Pancreas (tissue), 10 donors: Measurements from ENCODE around the gene RARB. TPM values are rescaled to one million over a fixed set of nuclear protein-coding genes. Genes with fewer than 3 reads are reported as not detected.

Source experiments
- ATAC-seq, 4 donors: fragments of 200-7000 bp; cut with Tn5 transposase; one replicate each; pipeline versions ENCODE4 v1.8.0 to v1.9.1; 2020; ENCODE audit warnings: mild to moderate bottlenecking in 4 of 4, moderate library complexity in 4 of 4
- DNase-seq, 6 donors: peaks; one replicate each; pipeline ENCODE4 v3.0.0-alpha.2; 2020
- FAIRE-seq: peaks from 2 replicates; lab custom pipeline; 2012; peaks lifted over from hg19 to GRCh38; lab: Jason Lieb, UNC
- H3K27ac ChIP-seq, 4 donors: fragments of 200-600 bp; sonication (generic); 1 replicate in 3 of 4; 2 replicates in 1 of 4; pipeline versions ENCODE4 v1.5.0 to v1.8.0; 2020
- H3K27me3 ChIP-seq, 4 donors: fragments of 200-600 bp; one replicate each; pipeline ENCODE4 v1.8.0; 2021
- H3K36me3 ChIP-seq, 3 donors: fragments of 200-600 bp; sonication (generic) in 1 of 3; one replicate each; pipeline versions ENCODE4 v1.5.0 to v1.8.0; 2020 to 2021
- H3K4me1 ChIP-seq, 3 donors: fragments of 200-600 bp; one replicate each; pipeline ENCODE4 v1.8.0; 2021
- H3K4me3 ChIP-seq, 4 donors: fragments of 200-600 bp; sonication (generic) in 2 of 4; one replicate each; pipeline versions ENCODE4 v1.5.0 to v1.8.0; 2020 to 2021
- H3K9me3 ChIP-seq, 4 donors: fragments of 200-600 bp; one replicate each; pipeline ENCODE4 v1.8.0; 2021
- WGBS, 2 donors: extraction: QIAGEN DNeasy Blood & Tissue Kit; methylation state at CpG; one replicate each; pipeline ENCODE4 v1.1.7; 2013; 5-methylcytosine and 5-hydroxymethylcytosine counted together
- intact Hi-C, 3 donors: fragments of 100-400 bp; cut with DNase I; formaldehyde crosslinking; loops; one replicate each; pipeline versions ENCODE4 v1.11.1 to v1.14.2; 2022
- polyA plus RNA-seq, 2 donors: library from polyadenylated mRNA; stranded (reverse); fragments of 200-250 nt; gene quantifications; one replicate each; pipeline ENCODE4 v1.2.3, GENCODE V29; 2013
- total RNA-seq, 6 donors: library from RNA; stranded (reverse); fragmentation: NEBNext Ultra II Directional in 4 of 6; extraction: Animal tissue kit (Norgen Biotek cat#: 25700) in 4 of 6; gene quantifications; one replicate each; pipeline versions ENCODE4 v1.2.1 to v1.2.4, GENCODE V29; 2021 to 2023
- TF ChIP-seq, protein P1 (sequence below), 4 donors: fragments of 200-600 bp; sonication (generic) in 3 of 4; IDR thresholded peaks; one replicate each; pipeline versions ENCODE4 v1.5.0 to v1.8.0; 2021; ENCODE audit warnings: antibody characterized with exemption in 4 of 4
- donor health status: healthy with polysubstance abuse.
- donor health status: DM: no; HTN: no; CAD: no; lungs with moderate emphysema.
- donor health status: DM: no; HTN: no; CAD: no.
- donor health status: control.
- donor health status: control.
- donor health status: Bipolar disorder and iron deficiency.
- donor health status: DM: yes; HTN: yes; CAD: no.
- donor health status: DM: no; HTN: no; CAD: no.
- donor health status: DM: no; HTN: no; CAD: no.
- donor health status: DM: yes; HTN: yes; CAD: no.

The RARB gene
- total and polyA plus RNA-seq, 8 donors: 0.49 to 3.3 (median 0.75) TPM

DNA sequence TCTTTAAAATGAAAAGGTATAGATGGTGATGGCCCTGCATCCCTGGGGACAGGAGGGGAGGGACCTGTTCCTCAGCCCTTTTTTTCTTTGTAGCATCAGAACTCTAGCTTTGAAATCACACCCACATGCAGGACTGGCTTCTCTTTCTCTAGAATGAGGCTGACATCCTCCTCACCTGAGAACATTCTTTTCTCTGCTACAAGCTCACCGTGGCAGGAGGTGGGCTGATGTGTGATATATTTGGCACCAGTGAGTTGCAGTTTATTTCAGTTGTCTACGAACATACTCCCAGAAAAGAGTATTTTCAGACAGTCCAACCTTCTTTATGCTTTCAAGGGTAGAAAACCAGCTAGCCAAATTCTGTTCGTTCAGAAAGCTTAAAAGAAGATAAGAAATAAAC lies 43.6 kb upstream of the RARB start:
- TF ChIP-seq, protein P1, sequence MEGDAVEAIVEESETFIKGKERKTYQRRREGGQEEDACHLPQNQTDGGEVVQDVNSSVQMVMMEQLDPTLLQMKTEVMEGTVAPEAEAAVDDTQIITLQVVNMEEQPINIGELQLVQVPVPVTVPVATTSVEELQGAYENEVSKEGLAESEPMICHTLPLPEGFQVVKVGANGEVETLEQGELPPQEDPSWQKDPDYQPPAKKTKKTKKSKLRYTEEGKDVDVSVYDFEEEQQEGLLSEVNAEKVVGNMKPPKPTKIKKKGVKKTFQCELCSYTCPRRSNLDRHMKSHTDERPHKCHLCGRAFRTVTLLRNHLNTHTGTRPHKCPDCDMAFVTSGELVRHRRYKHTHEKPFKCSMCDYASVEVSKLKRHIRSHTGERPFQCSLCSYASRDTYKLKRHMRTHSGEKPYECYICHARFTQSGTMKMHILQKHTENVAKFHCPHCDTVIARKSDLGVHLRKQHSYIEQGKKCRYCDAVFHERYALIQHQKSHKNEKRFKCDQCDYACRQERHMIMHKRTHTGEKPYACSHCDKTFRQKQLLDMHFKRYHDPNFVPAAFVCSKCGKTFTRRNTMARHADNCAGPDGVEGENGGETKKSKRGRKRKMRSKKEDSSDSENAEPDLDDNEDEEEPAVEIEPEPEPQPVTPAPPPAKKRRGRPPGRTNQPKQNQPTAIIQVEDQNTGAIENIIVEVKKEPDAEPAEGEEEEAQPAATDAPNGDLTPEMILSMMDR (IDR thresholded peaks at IDR 0.05): no peak
- Histone ChIP-seq H3K4me1 (no peaks in the 10 kb centered on the region), H3K27me3 (no peaks in the 10 kb centered on the region), H3K4me3 (no peak overlapping the region), H3K36me3 (no peaks in the 10 kb centered on the region), H3K9me3 (no peaks in the 10 kb centered on the region), H3K27ac (no peak overlapping the region)
- no peak for ATAC-seq
- 38 to 39% methylated on average over 3 of the region's 3 CpGs for WGBS, 2 donors
- intact Hi-C loops: no loop called here
- no peak for FAIRE-seq
- no peak for DNase-seq

DNA sequence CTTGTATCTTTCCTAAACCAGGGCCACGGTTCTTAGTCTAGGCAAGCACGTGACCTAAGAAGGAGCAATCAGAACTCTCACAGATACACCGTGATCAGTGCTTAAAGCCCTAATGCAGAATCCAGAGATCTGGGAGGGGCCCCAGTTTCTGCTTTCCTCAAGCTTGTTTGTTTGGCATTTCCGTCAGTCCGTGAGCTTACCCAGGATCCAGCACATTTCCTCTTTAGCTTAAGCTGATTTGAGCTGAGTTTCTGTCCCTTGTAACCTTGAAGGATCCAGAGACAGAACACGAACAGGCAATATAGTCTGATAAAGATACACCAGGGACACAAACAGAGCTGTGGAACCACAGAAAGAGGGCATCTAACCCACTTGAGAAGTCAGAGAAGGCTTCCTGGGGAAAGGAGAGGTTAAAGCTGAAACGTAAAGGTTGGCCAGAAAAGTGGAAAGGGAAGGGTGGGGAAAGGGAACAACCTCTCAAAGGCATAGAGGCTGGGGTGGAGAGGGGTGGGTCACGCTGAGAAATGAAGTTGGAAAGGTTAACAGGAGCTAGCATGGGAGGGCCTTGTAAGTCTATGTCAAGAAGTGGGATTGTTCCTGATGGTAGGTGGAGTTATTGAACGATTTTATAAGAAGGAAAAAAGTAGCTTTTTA lies 42.1 kb upstream of the RARB start:
- Histone ChIP-seq H3K9me3 (no peaks in the 10 kb centered on the region), H3K27ac (no peak overlapping the region), H3K27me3 (no peaks in the 10 kb centered on the region), H3K4me3 (no peak overlapping the region), H3K36me3 (no peaks in the 10 kb centered on the region), H3K4me1 (no peaks in the 10 kb centered on the region)
- intact Hi-C loops: no loop called here
- TF ChIP-seq, protein P1 (IDR thresholded peaks at IDR 0.05): no peak
- 46 to 58% methylated on average over 9 of the region's 9 CpGs for WGBS, 2 donors
- ATAC-seq (no peak), FAIRE-seq (no peak), DNase-seq (no peak)

DNA sequence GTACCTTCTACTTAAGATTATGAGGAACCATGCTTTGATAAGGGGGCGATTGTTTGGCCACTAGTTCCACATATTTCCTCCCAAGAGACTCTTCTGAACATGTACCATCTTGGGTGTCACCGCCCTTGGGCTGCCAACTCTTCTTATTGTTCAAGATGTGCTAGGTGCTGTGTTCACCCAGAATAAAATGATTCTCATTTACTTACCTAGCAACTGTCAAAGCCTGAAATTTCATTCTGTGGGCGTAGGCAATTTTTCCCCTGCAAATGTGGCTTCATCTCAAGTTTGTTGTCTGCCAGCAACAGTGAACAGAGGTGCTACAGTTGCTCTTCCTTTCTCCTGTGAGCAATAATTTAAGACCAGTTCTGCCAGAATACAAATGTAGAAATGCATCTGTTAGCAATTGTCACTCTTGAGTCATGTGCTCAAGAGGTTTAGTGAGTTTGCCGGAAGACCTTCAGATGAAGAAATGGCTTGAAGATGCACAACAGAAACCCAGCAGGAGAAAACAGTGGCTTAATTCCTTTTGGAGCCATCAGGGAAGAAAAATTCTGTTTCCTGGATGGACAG lies 41.3 kb upstream of the RARB start:
- FAIRE-seq (no peak), ATAC-seq (no peak), DNase-seq (no peak)
- Histone ChIP-seq H3K36me3 (no peaks in the 10 kb centered on the region), H3K4me1 (no peaks in the 10 kb centered on the region), H3K27ac (no peak overlapping the region), H3K9me3 (no peaks in the 10 kb centered on the region), H3K27me3 (no peaks in the 10 kb centered on the region), H3K4me3 (no peak overlapping the region)
- WGBS, 2 donors: 79 to 87% methylated on average over 4 of the region's 4 CpGs
- intact Hi-C loops: no loop called here
- TF ChIP-seq, protein P1 (IDR thresholded peaks at IDR 0.05): no peak

DNA sequence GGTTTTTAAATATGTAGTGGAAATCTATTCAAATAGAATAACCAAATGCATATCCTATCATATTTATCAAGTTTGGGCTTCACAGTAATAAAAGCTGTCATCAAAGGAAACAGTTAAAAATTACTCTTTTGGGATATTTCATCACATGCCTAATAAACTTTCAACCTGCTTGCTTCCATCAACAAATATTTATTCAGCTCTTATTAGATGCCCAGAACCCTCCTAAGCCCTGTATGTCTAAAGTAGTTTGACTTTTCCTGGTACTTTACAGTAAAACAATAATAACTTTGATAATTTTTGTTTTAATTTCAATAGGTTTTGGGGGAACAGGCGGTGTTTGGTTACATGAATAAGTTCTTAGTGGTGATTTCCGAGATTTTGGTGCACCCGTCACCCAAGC lies 37.5 kb upstream of the RARB start:
- no peak overlapping the region for H3K4me3 ChIP-seq
- WGBS, 2 donors: 75 to 85% methylated on average over 3 of the region's 3 CpGs
- intact Hi-C loops: no loop called here
- ATAC-seq: no peak
- H3K4me1 ChIP-seq: no peaks in the 10 kb centered on the region
- no peak overlapping the region for H3K27ac ChIP-seq
- no peak for FAIRE-seq
- H3K27me3 ChIP-seq: no peaks in the 10 kb centered on the region
- TF ChIP-seq, protein P1 (IDR thresholded peaks at IDR 0.05): no peak
- no peaks in the 10 kb centered on the region for H3K9me3 ChIP-seq
- no peak for DNase-seq
- no peaks in the 10 kb centered on the region for H3K36me3 ChIP-seq

DNA sequence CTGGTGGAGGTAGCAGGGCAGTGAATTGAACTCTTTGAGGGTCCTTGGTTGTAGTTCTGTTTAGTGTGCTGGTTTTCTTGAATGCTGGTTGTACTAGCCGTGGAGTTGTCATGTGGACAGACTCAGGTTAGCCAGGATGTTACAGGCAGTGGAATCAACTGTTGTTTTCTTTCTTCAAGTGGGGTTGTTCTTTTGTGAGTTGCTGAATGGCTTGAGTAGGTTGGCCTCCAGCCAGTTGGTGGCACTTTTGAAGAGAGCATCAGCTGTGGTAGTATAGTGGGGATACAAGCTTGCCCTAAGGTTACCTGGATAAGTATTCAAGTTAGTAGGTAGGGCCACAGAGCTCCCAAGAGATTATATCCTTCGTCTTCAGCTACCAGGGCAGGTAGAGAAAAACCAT lies 31.8 kb upstream of the RARB start:
- H3K4me3 ChIP-seq: no peak overlapping the region
- H3K36me3 ChIP-seq: no peaks in the 10 kb centered on the region
- TF ChIP-seq, protein P1 (IDR thresholded peaks at IDR 0.05): no peak
- intact Hi-C loops: no loop called here
- FAIRE-seq: no peak
- H3K27ac ChIP-seq: no peak overlapping the region
- H3K4me1 ChIP-seq: no peaks in the 10 kb centered on the region
- no peaks in the 10 kb centered on the region for H3K27me3 ChIP-seq
- no peak for DNase-seq
- no peak for ATAC-seq
- H3K9me3 ChIP-seq: no peaks in the 10 kb centered on the region
- WGBS, 2 donors: 62 to 76% methylated on average over 2 of the region's 2 CpGs
